Raji (cell line): Measurements from ENCODE around the gene ZNF782.

Experiments used
- POLR2A ChIP-seq: IDR thresholded peaks from 2 replicates; pipeline ENCODE4 v1.6.1; 2011; ENCODE audit warnings: low read depth, low read length, control low read depth; ENCODE audit not compliant: insufficient read depth

Gene ZNF782

GRCh38 chr9:96853781-96854650, at the start of gene ZNF782:
TSS of gene ZNF782 (minus strand) at chr9:96854514. CDS start at chr9:96851961, 2,553 bp downstream.
- peak; percentile 54 for TF ChIP-seq POLR2A

GRCh38 chr9:96892131-96892530, 37.8 kb upstream of the ZNF782 start:
- TF ChIP-seq POLR2A: no peak

GRCh38 chr9:96888591-96888990, 34.3 kb upstream of the ZNF782 start:
- TF ChIP-seq POLR2A: no peak

- no peak for TF ChIP-seq POLR2A
Observed at GRCh38 chr9:96885424-96885823, 31.1 kb upstream of the ZNF782 start.

- TF ChIP-seq POLR2A: no peak
Observed at GRCh38 chr9:96884443-96884842, 30.1 kb upstream of the ZNF782 start.

- TF ChIP-seq POLR2A: no peak
Observed at GRCh38 chr9:96883922-96884321, 29.6 kb upstream of the ZNF782 start.

GRCh38 chr9:96877269-96877668, 23.0 kb upstream of the ZNF782 start:
- no peak for TF ChIP-seq POLR2A

GRCh38 chr9:96875461-96876142, 21.3 kb upstream of the ZNF782 start:
- TF ChIP-seq POLR2A: no peak

- TF ChIP-seq POLR2A: no peak
Observed at GRCh38 chr9:96874947-96875460, 20.7 kb upstream of the ZNF782 start.

- TF ChIP-seq POLR2A: no peak
Observed at GRCh38 chr9:96874201-96874785, 20.0 kb upstream of the ZNF782 start.

GRCh38 chr9:96871176-96871575, 16.9 kb upstream of the ZNF782 start:
- no peak for TF ChIP-seq POLR2A

- no peak for TF ChIP-seq POLR2A
Observed at GRCh38 chr9:96868709-96869108, 14.4 kb upstream of the ZNF782 start.

GRCh38 chr9:96867079-96867804, 12.9 kb upstream of the ZNF782 start:
- TF ChIP-seq POLR2A: no peak

GRCh38 chr9:96859461-96860198, 5.3 kb upstream of the ZNF782 start:
- no peak for TF ChIP-seq POLR2A

GRCh38 chr9:96858670-96859069, 4.4 kb upstream of the ZNF782 start:
- no peak for TF ChIP-seq POLR2A

- no peak for TF ChIP-seq POLR2A
Observed at GRCh38 chr9:96858018-96858573, 3.8 kb upstream of the ZNF782 start.
